WI38 (cell line): ENCODE measurements around the gene MAD1L1.

Source experiments
- H3K4me3 ChIP-seq: 2 replicates; pipeline ENCODE4 v1.5.1; 2011; ENCODE audit warnings: low read depth, mild to moderate bottlenecking, control low read depth, low read length
- CTCF ChIP-seq: IDR thresholded peaks from 2 replicates; pipeline ENCODE4 v1.5.1; 2012; ENCODE audit warnings: low read depth, mild to moderate bottlenecking, control low read depth, low read length

Gene MAD1L1

DNA sequence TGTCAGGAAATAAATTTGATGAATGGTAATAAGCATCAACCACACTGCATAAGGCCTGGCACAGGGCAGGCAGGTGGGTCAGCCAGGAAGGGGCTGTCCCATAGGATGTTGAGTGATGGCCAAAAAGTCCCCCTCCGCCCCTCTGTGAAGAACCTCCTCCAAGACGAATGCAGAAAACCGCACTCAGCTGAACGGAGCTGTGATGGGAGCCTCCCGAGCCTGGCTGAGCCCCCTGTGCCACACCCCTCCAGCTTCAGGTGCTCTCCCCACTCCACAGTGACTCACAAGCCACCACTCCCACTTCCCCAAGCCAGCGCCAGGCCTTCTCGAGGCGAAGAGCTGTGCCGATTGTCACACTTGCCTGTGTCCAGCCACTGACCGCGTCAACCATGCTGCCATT, 184.2 kb downstream of the MAD1L1 start:
- no peak overlapping the region for H3K4me3 ChIP-seq
- TF ChIP-seq CTCF = no peak

DNA sequence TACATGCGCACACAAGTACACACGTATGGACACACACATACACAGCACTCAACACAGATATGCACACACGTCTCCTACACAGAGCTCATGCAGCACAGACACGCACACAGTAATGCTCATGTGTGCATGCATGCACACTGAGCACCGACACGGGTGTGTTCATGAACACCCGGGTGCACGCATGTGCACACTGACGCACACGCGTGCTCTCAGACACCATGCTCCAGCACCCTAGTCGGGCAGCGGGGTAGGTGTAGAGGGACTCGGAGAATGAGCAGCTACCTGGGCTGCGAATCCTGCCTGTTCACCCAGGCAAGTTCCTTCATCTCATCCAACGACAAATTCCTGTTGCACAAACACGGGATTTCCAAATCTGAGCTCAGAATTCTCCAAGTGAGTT, 184.7 kb downstream of the MAD1L1 start:
- TF ChIP-seq CTCF = no peak
- H3K4me3 ChIP-seq = no peak overlapping the region

DNA sequence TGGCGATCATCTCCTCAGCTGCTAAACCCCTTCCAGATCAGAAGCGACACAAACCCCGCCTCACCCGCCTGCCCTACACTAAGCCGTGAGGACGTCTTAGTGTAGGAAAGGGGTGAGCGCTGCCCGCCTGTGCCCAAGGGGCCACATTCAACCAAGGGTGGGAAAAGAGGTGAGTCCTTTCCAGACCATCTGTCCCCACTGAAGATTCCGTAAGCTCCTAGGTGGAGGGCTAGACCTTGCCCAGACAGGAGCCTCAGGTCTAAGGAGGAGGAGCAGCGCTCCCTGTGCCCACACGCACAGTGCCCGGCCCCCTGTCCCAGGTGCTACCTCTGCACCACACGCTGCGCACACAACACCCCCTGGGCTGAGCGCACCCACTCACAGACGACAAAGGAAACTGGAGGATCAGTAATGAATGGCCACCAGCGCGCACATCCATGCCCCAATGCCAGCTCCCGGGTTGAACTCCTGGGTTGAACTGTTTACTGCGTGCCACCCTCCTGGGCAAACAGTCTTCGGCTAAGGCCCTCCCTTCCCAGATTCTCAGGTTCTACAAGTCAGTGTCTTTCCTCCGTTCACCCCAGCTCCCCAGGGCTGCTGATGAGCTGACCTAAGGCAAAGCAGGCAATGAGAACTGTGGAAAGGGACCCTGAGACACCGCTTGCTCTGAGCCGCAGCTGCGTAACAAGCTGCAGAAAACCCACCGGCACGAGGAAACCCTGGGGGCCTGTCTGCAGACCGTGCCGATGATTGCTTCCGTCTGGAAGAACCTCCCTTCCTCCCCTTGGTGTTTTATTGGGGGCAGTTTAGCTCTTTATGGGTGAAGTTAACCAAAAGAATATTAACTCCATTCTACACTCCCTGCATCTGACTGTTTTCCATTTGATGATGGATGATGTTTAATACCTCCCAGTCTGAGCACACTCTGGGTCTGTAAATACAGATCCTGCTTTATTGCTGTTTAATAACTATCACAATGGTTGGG, 185.9 kb downstream of the MAD1L1 start:
- TF ChIP-seq CTCF = no peak
- H3K4me3 ChIP-seq = no peak overlapping the region

DNA sequence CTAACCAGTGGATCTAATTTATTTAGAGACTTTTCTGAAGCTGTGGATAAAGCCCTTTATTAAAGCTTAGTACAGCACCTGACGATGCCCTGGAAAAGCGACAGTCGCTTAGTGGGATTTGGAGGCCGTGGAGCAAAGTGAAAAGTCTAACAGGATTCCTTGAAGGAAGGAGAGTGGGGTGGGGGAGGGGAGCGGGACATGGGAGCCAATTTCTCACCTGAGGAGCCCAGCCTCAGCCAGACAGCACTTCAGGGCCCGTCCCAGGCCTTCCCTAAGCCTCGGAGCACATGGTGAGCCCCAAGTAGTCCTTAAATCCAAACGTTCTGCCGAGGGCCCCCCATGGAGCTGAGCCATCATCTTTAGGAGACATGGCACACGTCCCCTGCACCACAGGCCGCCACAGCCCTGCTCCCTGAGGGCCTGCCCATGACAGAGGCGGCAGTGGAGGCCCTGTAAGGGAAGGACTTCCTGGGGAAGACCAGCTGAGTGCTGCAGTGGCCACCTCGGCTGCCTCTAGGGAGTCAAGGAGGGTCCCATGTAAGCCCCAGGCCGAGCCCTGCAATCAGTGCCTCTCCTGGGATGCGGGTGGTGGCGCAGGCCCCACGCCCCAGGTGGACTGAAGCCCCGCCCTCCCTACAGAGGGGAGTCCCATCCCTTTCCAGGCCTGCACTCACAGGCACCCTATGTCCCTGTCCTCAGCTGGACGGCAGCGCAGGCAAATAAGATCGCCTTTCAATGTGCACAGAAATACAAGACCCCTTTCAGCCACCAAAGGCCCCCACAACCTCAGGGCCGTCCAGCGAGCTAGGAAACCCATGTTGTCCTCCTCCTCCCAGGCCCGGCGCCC, 187.0 kb downstream of the MAD1L1 start:
- no peak for TF ChIP-seq CTCF
- H3K4me3 ChIP-seq = no peak overlapping the region

- no peak for TF ChIP-seq CTCF
- H3K4me3 ChIP-seq = no peak overlapping the region
These were observed 187.8 kb downstream of the MAD1L1 start for GRCh38 chr7:2044883-2045471.

DNA sequence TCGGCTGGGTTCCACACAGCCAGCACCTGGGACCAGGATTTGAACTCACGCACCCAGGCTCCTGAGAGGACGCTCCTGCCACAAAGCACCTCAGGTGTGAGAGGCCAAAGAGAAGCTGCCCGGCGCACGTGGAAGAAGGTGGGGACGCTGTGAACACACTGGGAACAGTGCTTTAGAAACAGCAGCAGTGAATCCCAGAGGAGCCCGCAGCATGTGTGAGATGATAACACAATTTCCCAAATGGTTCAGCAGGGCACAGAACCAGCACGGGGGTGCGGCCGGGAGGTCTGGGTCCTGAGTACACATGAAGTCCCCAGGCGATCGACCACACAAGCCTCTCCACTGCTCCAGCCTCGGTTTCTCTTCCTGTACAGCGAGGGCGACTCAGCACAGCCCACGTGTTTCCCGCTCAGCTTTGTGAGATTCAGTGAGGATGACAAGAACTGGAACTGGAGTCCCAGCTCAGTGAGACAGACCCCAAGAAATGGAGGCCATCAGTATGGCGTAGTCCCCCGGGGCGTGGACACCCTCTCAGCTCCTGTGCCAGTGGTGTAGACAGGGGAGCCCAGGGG, 188.3 kb downstream of the MAD1L1 start:
- no peak overlapping the region for H3K4me3 ChIP-seq
- no peak for TF ChIP-seq CTCF
